DND-41 (cell line): ENCODE measurements around the gene THSD7A.
"Not testable (repeated sequence)": the region's sequence is repeated elsewhere in the genome, so short reads cannot be mapped to it uniquely, and the experiment has no call there.

Source experiments
- ATAC-seq: fragments of 200-7000 bp; cut with Tn5 transposase; 3 replicates; pipeline ENCODE4 v1.9.1; 2021; ENCODE audit warnings: low read depth; ENCODE audit not compliant: insufficient read depth
- DNase-seq: peaks from one replicate; pipeline ENCODE4 v3.0.0-alpha.2; 2020
- H2AFZ ChIP-seq: 2 replicates; pipeline ENCODE4 v1.6.0; 2012; ENCODE audit warnings: low read depth, low read length
- H3K27ac ChIP-seq: 2 replicates; pipeline ENCODE4 v1.5.1; 2012; ENCODE audit warnings: low read length, inconsistent platforms
- H3K27me3 ChIP-seq: fragments of 200-600 bp; sonication (generic); 2 replicates; pipeline ENCODE4 v1.6.0; 2012; ENCODE audit warnings: low read length, mild to moderate bottlenecking, inconsistent platforms; ENCODE audit not compliant: insufficient read depth, poor library complexity
- H3K36me3 ChIP-seq: 2 replicates; pipeline ENCODE4 v1.5.1; 2012; ENCODE audit warnings: low read length, inconsistent platforms; ENCODE audit not compliant: insufficient read depth
- H3K4me1 ChIP-seq: 2 replicates; pipeline ENCODE4 v1.5.1; 2012; ENCODE audit warnings: mild to moderate bottlenecking, low read length; ENCODE audit not compliant: insufficient read depth
- H3K4me2 ChIP-seq: 2 replicates; pipeline ENCODE4 v1.6.0; 2012; ENCODE audit warnings: mild to moderate bottlenecking, moderate library complexity, low read length, inconsistent platforms; ENCODE audit not compliant: insufficient read depth
- H3K4me3 ChIP-seq, 2 experiments: fragments of 200-600 bp in 1 of 2; shearing (Covaris generic) in 1 of 2; 2 replicates each; pipeline ENCODE4 v1.5.1; 2012 to 2016; ENCODE audit warnings: inconsistent platforms in 2 of 2, low read length in 2 of 2, mild to moderate bottlenecking in 2 of 2, low read depth in 1 of 2, moderate library complexity in 1 of 2
- H3K79me2 ChIP-seq: 2 replicates; pipeline ENCODE4 v1.6.0; 2012; ENCODE audit warnings: low read length, inconsistent platforms; ENCODE audit not compliant: insufficient read depth
- H3K9ac ChIP-seq: 2 replicates; pipeline ENCODE4 v1.6.0; 2012; ENCODE audit warnings: low read depth, mild to moderate bottlenecking, inconsistent platforms, low read length, moderate library complexity
- H3K9me3 ChIP-seq: 2 replicates; pipeline ENCODE4 v1.5.1; 2012; ENCODE audit warnings: low read length, moderate library complexity, mild to moderate bottlenecking, inconsistent platforms; ENCODE audit not compliant: insufficient read depth, severe bottlenecking
- H4K20me1 ChIP-seq: 2 replicates; pipeline ENCODE4 v1.6.0; 2012; ENCODE audit warnings: low read length; ENCODE audit not compliant: insufficient read depth
- EZH2 ChIP-seq: IDR thresholded peaks from 3 replicates; pipeline ENCODE4 v1.6.1; 2012; ENCODE audit warnings: borderline replicate concordance, low read depth, mild to moderate bottlenecking, moderate library complexity, low read length, inconsistent platforms; ENCODE audit not compliant: severe bottlenecking
- TF ChIP-seq, protein P1 (sequence below): IDR thresholded peaks from 2 replicates; pipeline ENCODE4 v1.5.1; 2012; ENCODE audit warnings: borderline replicate concordance, low read length, moderate library complexity, mild to moderate bottlenecking; ENCODE audit not compliant: poor library complexity, severe bottlenecking; ENCODE audit errors: extremely low read depth

Gene THSD7A

DNA sequence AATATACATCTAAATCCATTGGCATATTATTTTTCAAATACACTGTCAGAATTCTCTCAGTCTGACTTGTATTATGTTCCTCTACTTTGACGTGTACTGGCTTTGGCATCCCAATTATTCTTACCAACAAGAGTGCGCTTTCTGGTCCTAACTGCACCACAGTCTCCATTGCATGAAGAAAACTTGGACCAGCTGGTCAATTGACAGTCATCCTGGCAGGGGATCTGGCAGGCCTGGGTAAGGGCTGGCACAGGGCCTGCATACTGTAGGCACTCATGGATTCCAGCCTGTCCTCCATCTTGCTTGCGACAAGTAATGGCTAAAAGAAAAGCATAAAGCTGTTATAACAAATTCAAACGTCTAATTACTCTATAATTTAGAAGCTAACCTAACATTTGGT is 384.9 kb downstream of the THSD7A start:
- H3K36me3 ChIP-seq, result no peaks in the 10 kb centered on the region
- TF ChIP-seq EZH2, result no peak
- DNase-seq (no peak), ATAC-seq (no peak)
- no peaks in the 10 kb centered on the region for H3K9me3 ChIP-seq
- H3K4me2 ChIP-seq, result no peak overlapping the region
- no peaks in the 10 kb centered on the region for H3K27me3 ChIP-seq
- no peak overlapping the region for H3K9ac ChIP-seq
- no peak overlapping the region for H3K4me3 ChIP-seq
- H3K79me2 ChIP-seq, result no peaks in the 10 kb centered on the region
- H3K27ac ChIP-seq, result no peak overlapping the region
- H2AFZ ChIP-seq, result no peak overlapping the region
- H3K4me1 ChIP-seq, result no peaks in the 10 kb centered on the region
- H4K20me1 ChIP-seq, result no peaks in the 10 kb centered on the region

DNA sequence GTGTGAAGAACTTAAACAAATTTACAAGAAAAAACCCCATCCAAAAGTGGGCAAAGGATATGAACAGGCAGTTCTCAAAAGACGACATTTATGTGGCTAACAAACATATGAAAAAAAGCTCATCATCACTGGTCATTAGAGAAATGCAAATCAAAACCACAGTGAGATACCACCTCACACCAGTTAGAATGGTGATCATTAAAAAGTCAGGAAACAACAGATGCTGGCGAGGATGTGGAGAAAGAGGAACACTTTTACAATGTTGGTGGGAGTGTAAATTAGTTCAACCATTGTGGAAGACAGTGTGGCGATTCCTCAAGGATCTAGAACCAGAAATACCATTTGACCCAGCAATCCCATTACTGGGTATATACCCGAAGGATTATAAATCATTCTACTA is 388.1 kb downstream of the THSD7A start:
- H3K9me3 ChIP-seq, H3K79me2 ChIP-seq, H3K4me3 ChIP-seq, H3K4me1 ChIP-seq, H3K4me2 ChIP-seq, H3K9ac ChIP-seq, DNase-seq, H2AFZ ChIP-seq, H4K20me1 ChIP-seq, ATAC-seq, H3K36me3 ChIP-seq, H3K27me3 ChIP-seq, H3K27ac ChIP-seq: not testable (repeated sequence)

GRCh38 chr7:11437994-11438393 is 394.0 kb downstream of the THSD7A start:
- Histone ChIP-seq H3K9ac (no peak overlapping the region), H3K9me3 (no peaks in the 10 kb centered on the region), H3K36me3 (no peaks in the 10 kb centered on the region), H3K79me2 (no peaks in the 10 kb centered on the region), H4K20me1 (no peaks in the 10 kb centered on the region), H3K4me2 (no peak overlapping the region), H3K27ac (no peak overlapping the region), H2AFZ (no peak overlapping the region), H3K27me3 (no peaks in the 10 kb centered on the region), H3K4me3 (no peak overlapping the region), H3K4me1 (no peaks in the 10 kb centered on the region)
- no peak for ATAC-seq
- no peak for DNase-seq
- no peak for TF ChIP-seq EZH2
- TF ChIP-seq, protein P1, sequence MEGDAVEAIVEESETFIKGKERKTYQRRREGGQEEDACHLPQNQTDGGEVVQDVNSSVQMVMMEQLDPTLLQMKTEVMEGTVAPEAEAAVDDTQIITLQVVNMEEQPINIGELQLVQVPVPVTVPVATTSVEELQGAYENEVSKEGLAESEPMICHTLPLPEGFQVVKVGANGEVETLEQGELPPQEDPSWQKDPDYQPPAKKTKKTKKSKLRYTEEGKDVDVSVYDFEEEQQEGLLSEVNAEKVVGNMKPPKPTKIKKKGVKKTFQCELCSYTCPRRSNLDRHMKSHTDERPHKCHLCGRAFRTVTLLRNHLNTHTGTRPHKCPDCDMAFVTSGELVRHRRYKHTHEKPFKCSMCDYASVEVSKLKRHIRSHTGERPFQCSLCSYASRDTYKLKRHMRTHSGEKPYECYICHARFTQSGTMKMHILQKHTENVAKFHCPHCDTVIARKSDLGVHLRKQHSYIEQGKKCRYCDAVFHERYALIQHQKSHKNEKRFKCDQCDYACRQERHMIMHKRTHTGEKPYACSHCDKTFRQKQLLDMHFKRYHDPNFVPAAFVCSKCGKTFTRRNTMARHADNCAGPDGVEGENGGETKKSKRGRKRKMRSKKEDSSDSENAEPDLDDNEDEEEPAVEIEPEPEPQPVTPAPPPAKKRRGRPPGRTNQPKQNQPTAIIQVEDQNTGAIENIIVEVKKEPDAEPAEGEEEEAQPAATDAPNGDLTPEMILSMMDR, result no peak

DNA sequence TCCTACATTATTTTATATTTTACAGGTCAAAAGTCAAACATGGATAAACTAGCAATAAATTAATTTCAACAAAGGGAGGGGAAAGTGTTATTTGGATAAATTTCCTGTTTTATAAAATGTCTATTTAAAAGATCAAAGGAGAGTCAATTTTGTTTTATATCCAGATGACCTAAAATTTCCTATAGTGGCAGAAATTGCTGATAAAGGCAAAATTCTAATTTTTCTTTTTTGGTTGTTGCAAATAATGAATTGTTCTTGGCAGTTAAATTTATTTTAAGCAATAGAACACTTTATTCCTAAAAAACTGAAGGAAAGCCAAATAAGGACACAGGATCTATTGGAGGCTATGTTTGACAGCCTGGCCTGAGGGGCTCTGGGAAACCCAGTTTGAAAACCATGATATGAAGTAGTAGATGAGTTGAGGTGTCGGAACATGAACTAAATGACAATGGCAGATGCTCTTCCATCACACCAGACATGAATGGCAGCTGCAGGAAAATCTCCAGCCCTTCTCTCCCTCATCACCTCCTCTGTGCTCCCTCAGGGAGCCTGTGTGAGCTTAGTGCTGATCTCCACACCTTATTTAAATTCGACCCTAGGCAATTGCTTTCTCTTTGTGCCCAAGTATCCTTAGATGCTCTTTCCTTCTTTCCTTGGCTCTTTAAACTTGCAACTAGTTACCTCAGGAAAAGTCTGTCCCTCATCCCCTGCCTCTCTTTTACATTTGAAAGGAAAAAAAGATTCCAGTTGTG is 395.0 kb downstream of the THSD7A start:
- H3K9me3 ChIP-seq, result no peaks in the 10 kb centered on the region
- H3K4me3 ChIP-seq, result no peak overlapping the region
- TF ChIP-seq EZH2, result no peak
- TF ChIP-seq, protein P1, result no peak
- H3K36me3 ChIP-seq, result no peaks in the 10 kb centered on the region
- H2AFZ ChIP-seq, result no peak overlapping the region
- H3K9ac ChIP-seq, result no peak overlapping the region
- ATAC-seq (no peak), DNase-seq (no peak)
- no peaks in the 10 kb centered on the region for H3K4me1 ChIP-seq
- no peaks in the 10 kb centered on the region for H3K79me2 ChIP-seq
- H3K27me3 ChIP-seq, result no peaks in the 10 kb centered on the region
- H3K27ac ChIP-seq, result no peak overlapping the region
- H3K4me2 ChIP-seq, result no peak overlapping the region
- no peaks in the 10 kb centered on the region for H4K20me1 ChIP-seq
